Heart left ventricle (tissue), 13 donors: ENCODE results near the gene CAST.

Source experiments
- CTCF ChIP-seq, 12 donors: fragments of 200-600 bp; sonication (generic) in 4 of 12; IDR thresholded peaks; one replicate each; pipeline versions ENCODE4 v1.5.0 to v1.8.0; 2018 to 2022; ENCODE audit warnings: antibody characterized with exemption in 12 of 12, mild to moderate bottlenecking in 5 of 12
- POLR2A ChIP-seq, 2 donors: fragments of 450-650 bp; IDR thresholded peaks; one replicate each; pipeline ENCODE4 v1.6.1; 2017; ENCODE audit warnings: antibody characterized with exemption in 2 of 2, mild to moderate bottlenecking in 2 of 2, moderate library complexity in 2 of 2
- donor health status: ischemic (EF 13 %, LVEDD 7.1; RV severe dilation, severe dysfunction).
- donor health status: DM: no; HTN: yes; CAD: no.
- donor health status: DM: no; HTN: no; CAD: no.
- donor health status: ischemic (EF 25% LVEDD 6.9; RV normal size, moderate dysfunction).
- donor health status: ischemic (EF 25% LVEDD 5.7; RV mildly dilated, moderate dysfunction).
- donor health status: ischemic (EF 35%, LVEDD 5.7; RV mildly dilated, moderate dysfunction).
- donor health status: nonischemic (EF 11% LVEDD 7.7; RV severe dilation, severe dysfunction).
- donor health status: DM: yes; HTN: yes; CAD: no.
- donor health status: PGD.
- donor health status: ischemic (EF 29% LVEDD 5.4; RV normal size, mild dysfunction).
- donor health status: nonischemic (EF 23%, LVEDD 6.1; RV moderate dilation, normal function).

- no peak for TF ChIP-seq CTCF (IDR thresholded peaks at IDR 0.05)
- no peak for TF ChIP-seq POLR2A (IDR thresholded peaks at IDR 0.05)
Observed at GRCh38 chr5:96645091-96645490, 17.1 kb upstream of the CAST start.
